NT2/D1 (cell line): ENCODE results near the gene TCN1.
"Not testable (repeated sequence)": the region's sequence is repeated elsewhere in the genome, so short reads cannot be mapped to it uniquely, and the experiment has no call there.

Experiments
- DNase-seq: peaks from one replicate; pipeline ENCODE4 v3.0.0-alpha.2; 2011; ENCODE audit warnings: low read depth, low spot score
- H3K27me3 ChIP-seq: 2 replicates; pipeline ENCODE4 v1.6.0; 2011; ENCODE audit warnings: mild to moderate bottlenecking; ENCODE audit not compliant: insufficient read length, insufficient read depth
- H3K36me3 ChIP-seq: 2 replicates; pipeline ENCODE4 v1.6.1; 2011; ENCODE audit warnings: mild to moderate bottlenecking, low read length, mixed read lengths; ENCODE audit not compliant: insufficient read depth, insufficient read length
- H3K4me1 ChIP-seq: 2 replicates; pipeline ENCODE4 v1.5.1; 2011; ENCODE audit not compliant: insufficient read depth, insufficient read length
- H3K4me3 ChIP-seq: 2 replicates; pipeline ENCODE4 v1.5.1; 2011; ENCODE audit warnings: low read depth; ENCODE audit not compliant: insufficient read length
- H3K9ac ChIP-seq: 2 replicates; pipeline ENCODE4 v1.6.0; 2011; ENCODE audit warnings: low read depth; ENCODE audit not compliant: insufficient read length
- H3K9me3 ChIP-seq: 2 replicates; pipeline ENCODE4 v1.5.1; 2011; ENCODE audit warnings: mild to moderate bottlenecking, low read length; ENCODE audit not compliant: insufficient read depth
- SUZ12 ChIP-seq: IDR thresholded peaks from 2 replicates; pipeline ENCODE4 v1.6.1; 2011; ENCODE audit not compliant: insufficient read length, insufficient read depth; ENCODE audit errors: extremely low read depth
- YY1 ChIP-seq: IDR thresholded peaks from 2 replicates; pipeline ENCODE4 v1.6.1; 2011; ENCODE audit not compliant: insufficient read length, insufficient read depth
- ZNF274 ChIP-seq: IDR thresholded peaks from 2 replicates; pipeline ENCODE4 v1.6.1; 2011; ENCODE audit warnings: mild to moderate bottlenecking, low read depth, low read length

Gene TCN1

GRCh38 chr11:59845399-59845798 lies 20.9 kb downstream of the TCN1 start, which contains the start of gene CBLIF:
Gene CBLIF (minus strand): TSS chr11:59845499. CDS start chr11:59845453, 46 bp downstream.
- Histone ChIP-seq H3K4me3 (no peak within 1 kb of the TSS), H3K36me3 (no peaks in the 10 kb centered on the region), H3K27me3 (no peaks in the 10 kb centered on the region), H3K9me3 (no peaks in the 10 kb centered on the region), H3K4me1 (peaks cover 2% of the 10 kb centered on the region), H3K9ac (no peak within 1 kb of the TSS)
- no peak for TF ChIP-seq YY1
- TF ChIP-seq SUZ12 = no peak
- TF ChIP-seq ZNF274 = no peak
- no peak for DNase-seq

GRCh38 chr11:59842316-59842715 lies 24.0 kb downstream of the TCN1 start:
- no peaks in the 10 kb centered on the region for H3K9me3 ChIP-seq
- H3K36me3 ChIP-seq = no peaks in the 10 kb centered on the region
- no peak for DNase-seq
- H3K9ac ChIP-seq = no peak overlapping the region
- TF ChIP-seq ZNF274 = no peak
- no peak for TF ChIP-seq YY1
- TF ChIP-seq SUZ12 = no peak
- H3K4me1 ChIP-seq = peaks cover 2% of the 10 kb centered on the region
- no peaks in the 10 kb centered on the region for H3K27me3 ChIP-seq
- H3K4me3 ChIP-seq = no peak overlapping the region

- H3K27me3 ChIP-seq = no peaks in the 10 kb centered on the region
- no peak for TF ChIP-seq SUZ12
- no peak for TF ChIP-seq ZNF274
- no peak for TF ChIP-seq YY1
- no peaks in the 10 kb centered on the region for H3K36me3 ChIP-seq
- no peak for DNase-seq
- H3K9me3 ChIP-seq = no peaks in the 10 kb centered on the region
- no peak overlapping the region for H3K4me3 ChIP-seq
- H3K4me1 ChIP-seq = no peaks in the 10 kb centered on the region
- no peak overlapping the region for H3K9ac ChIP-seq
Observed at GRCh38 chr11:59841514-59841913, 24.8 kb downstream of the TCN1 start.

DNA sequence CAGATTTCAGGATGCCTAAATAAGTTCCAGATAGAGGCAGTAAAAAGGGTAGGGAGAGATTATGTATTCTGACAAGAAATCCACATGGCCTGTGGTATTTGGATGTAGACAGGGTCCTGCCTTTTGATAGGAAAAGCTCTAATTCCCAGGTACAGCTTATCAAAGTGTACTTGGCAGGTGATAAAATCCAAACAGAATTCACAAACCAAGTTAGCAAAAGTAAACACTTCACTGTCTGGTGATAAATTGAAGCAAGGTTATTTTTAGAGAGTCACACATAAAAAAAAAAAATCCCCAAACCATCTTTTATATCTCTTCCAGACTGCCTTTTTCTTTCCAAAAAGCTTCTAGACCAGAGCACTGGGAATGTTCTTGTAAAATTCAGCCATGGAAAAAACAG lies 26.7 kb downstream of the TCN1 start:
- no peaks in the 10 kb centered on the region for H3K27me3 ChIP-seq
- TF ChIP-seq YY1 (no peak), ZNF274 (no peak), SUZ12 (no peak)
- H3K36me3 ChIP-seq = no peaks in the 10 kb centered on the region
- DNase-seq = no peak
- no peaks in the 10 kb centered on the region for H3K9me3 ChIP-seq
- no peak overlapping the region for H3K4me3 ChIP-seq
- no peak overlapping the region for H3K9ac ChIP-seq
- no peaks in the 10 kb centered on the region for H3K4me1 ChIP-seq

DNA sequence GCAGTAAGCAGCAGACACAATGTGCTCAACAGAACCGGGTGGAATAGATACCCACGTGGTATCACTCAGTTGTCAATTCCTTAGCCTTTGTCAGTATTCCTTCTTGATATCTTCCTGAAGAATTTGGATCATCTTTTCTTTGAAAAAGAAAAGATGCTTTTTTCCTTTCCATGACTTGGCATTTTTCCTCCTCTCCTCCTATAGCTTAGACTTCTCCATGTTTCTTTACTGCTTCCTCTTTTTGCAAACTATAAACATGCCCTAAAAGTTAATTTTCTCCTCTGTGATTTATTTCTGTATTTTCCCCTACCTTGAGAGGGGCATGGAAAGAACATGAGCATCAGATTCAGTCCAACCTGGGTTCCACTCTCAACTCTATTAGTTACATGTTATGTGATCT lies 32.7 kb downstream of the TCN1 start:
- Histone ChIP-seq H3K4me3 (no peak overlapping the region), H3K36me3 (no peaks in the 10 kb centered on the region), H3K9me3 (no peaks in the 10 kb centered on the region), H3K27me3 (no peaks in the 10 kb centered on the region), H3K9ac (no peak overlapping the region), H3K4me1 (no peaks in the 10 kb centered on the region)
- TF ChIP-seq YY1 (no peak), SUZ12 (no peak)
- DNase-seq = no peak

GRCh38 chr11:59829358-59829757 lies 36.9 kb downstream of the TCN1 start:
- no peak for DNase-seq
- Histone ChIP-seq H3K4me1 (no peaks in the 10 kb centered on the region), H3K36me3 (no peaks in the 10 kb centered on the region), H3K4me3 (no peak overlapping the region), H3K27me3 (no peaks in the 10 kb centered on the region), H3K9me3 (no peaks in the 10 kb centered on the region), H3K9ac (no peak overlapping the region)
- TF ChIP-seq SUZ12 (no peak), ZNF274 (no peak), YY1 (no peak)

GRCh38 chr11:59822989-59823566 lies 43.2 kb downstream of the TCN1 start:
- no peak for DNase-seq
- TF ChIP-seq SUZ12 = no peak
- no peak for TF ChIP-seq YY1
- H3K27me3 ChIP-seq = no peaks in the 10 kb centered on the region
- H3K4me1 ChIP-seq = no peaks in the 10 kb centered on the region
- no peak overlapping the region for H3K9ac ChIP-seq
- no peak overlapping the region for H3K4me3 ChIP-seq
- H3K9me3 ChIP-seq = no peaks in the 10 kb centered on the region
- H3K36me3 ChIP-seq = no peaks in the 10 kb centered on the region

DNA sequence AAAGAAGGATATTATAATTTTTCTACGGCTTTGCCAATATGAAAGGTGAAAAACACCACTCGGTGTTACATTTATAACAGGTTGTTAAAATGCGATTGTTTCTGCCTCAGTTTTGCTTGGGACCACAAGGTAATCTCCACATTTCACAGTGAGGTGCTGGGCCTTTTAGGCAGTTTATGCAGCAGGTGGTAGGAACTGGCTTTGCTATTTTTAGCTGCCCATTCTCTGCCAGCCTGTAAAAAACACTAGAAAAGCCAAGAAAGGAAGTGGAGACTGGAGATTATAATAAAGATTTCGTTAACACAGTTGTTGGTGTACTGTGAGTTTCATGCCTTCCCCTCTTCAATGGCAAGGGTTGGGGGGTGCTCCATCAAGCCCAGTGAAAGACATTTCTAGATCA lies 47.7 kb downstream of the TCN1 start:
- Histone ChIP-seq H3K36me3 (no peaks in the 10 kb centered on the region), H3K4me3 (no peak overlapping the region), H3K9ac (no peak overlapping the region), H3K27me3 (no peaks in the 10 kb centered on the region), H3K9me3 (no peaks in the 10 kb centered on the region), H3K4me1 (no peaks in the 10 kb centered on the region)
- DNase-seq = no peak
- no peak for TF ChIP-seq YY1
- no peak for TF ChIP-seq ZNF274
- TF ChIP-seq SUZ12 = no peak

- not testable (repeated sequence) for H3K4me1 ChIP-seq, DNase-seq, H3K27me3 ChIP-seq, H3K36me3 ChIP-seq, H3K9me3 ChIP-seq, H3K4me3 ChIP-seq, H3K9ac ChIP-seq
Observed at GRCh38 chr11:59816434-59816833, 49.9 kb downstream of the TCN1 start.
